Measurements from ENCODE around the gene GZMM.

The GZMM gene

GRCh38 chr19:570937-571565, 27.2 kb downstream of the GZMM start (continued):
- TF ChIP-seq, protein P1, sequence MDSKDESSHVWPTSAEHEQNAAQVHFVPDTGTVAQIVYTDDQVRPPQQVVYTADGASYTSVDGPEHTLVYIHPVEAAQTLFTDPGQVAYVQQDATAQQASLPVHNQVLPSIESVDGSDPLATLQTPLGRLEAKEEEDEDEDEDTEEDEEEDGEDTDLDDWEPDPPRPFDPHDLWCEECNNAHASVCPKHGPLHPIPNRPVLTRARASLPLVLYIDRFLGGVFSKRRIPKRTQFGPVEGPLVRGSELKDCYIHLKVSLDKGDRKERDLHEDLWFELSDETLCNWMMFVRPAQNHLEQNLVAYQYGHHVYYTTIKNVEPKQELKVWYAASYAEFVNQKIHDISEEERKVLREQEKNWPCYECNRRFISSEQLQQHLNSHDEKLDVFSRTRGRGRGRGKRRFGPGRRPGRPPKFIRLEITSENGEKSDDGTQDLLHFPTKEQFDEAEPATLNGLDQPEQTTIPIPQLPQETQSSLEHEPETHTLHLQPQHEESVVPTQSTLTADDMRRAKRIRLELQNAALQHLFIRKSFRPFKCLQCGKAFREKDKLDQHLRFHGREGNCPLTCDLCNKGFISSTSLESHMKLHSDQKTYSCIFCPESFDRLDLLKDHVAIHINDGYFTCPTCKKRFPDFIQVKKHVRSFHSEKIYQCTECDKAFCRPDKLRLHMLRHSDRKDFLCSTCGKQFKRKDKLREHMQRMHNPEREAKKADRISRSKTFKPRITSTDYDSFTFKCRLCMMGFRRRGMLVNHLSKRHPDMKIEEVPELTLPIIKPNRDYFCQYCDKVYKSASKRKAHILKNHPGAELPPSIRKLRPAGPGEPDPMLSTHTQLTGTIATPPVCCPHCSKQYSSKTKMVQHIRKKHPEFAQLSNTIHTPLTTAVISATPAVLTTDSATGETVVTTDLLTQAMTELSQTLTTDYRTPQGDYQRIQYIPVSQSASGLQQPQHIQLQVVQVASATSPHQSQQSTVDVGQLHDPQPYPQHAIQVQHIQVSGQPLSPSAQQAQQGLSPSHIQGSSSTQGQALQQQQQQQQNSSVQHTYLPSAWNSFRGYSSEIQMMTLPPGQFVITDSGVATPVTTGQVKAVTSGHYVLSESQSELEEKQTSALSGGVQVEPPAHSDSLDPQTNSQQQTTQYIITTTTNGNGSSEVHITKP (tag by site-specific recombination; IDR thresholded peaks at IDR 0.05), result peak; percentile 73
- TF ChIP-seq PRDM2 (tag by site-specific recombination; IDR thresholded peaks at IDR 0.05; ENCODE audit: borderline replicate concordance) (no peak), ZBTB49 (tag by site-specific recombination; IDR thresholded peaks at IDR 0.05; ENCODE audit: low read depth) (no peak), BCL6B (tag by site-specific recombination; IDR thresholded peaks at IDR 0.05) (no peak), ZNF768 (tag by site-specific recombination; IDR thresholded peaks at IDR 0.05) (no peak)

GRCh38 chr19:571566-571974, 27.7 kb downstream of the GZMM start:
- CTCF ChIA-PET, result no interaction called here
- peak overlapping the region; percentile 20 for H3K4me3 ChIP-seq (ENCODE audit: low read depth, low read length)
- peaks cover 7% of the 10 kb centered on the region for H3K4me1 ChIP-seq (ENCODE audit: control insufficient read depth, insufficient read depth, low read length)
- no peaks in the 10 kb centered on the region for H3K9me3 ChIP-seq (ENCODE audit: control insufficient read depth, insufficient read depth, low read depth, low read length)
- H3K27ac ChIP-seq (ENCODE audit: extremely low read depth, low read depth, low read length), result peak overlapping the region; percentile 51
- H3K36me3 ChIP-seq (ENCODE audit: control insufficient read depth in 2 of 2, insufficient read depth in 1 of 2, low read length in 2 of 2), result peaks cover 0 to 6% of the 10 kb centered on the region in 2 experiments; a peak in 2 of 3 replicates
- POLR2A ChIA-PET, result interaction anchor here (0.8 to 2.2 kb wide), 4 partner anchors 11 to 40 kb away, joined by 3 to 17 read pairs (median 4); partner anchors contain the start of gene CDC34
- TF ChIP-seq PRDM4 (tag by site-specific recombination; IDR thresholded peaks at IDR 0.05) (no peak), ZBTB17 (tag by site-specific recombination; IDR thresholded peaks at IDR 0.05) (no peak), ZNF580 (tag by site-specific recombination; IDR thresholded peaks at IDR 0.05) (no peak), TSHZ1 (tag by site-specific recombination; IDR thresholded peaks at IDR 0.05; ENCODE audit: borderline replicate concordance) (no peak), PBX3 (CRISPR knock-in tag; IDR thresholded peaks at IDR 0.05) (no peak), IKZF3 (tag by site-specific recombination; IDR thresholded peaks at IDR 0.05) (peak; percentile 9; the same call in 1 of the 2 replicates), ZSCAN16 (tag by site-specific recombination; IDR thresholded peaks at IDR 0.05) (no peak)
